ENCODE measurements around the gene RLN3. TPM values are rescaled to one million over a fixed set of nuclear protein-coding genes. Genes with fewer than 3 reads are reported as not detected.

RLN3 gene
- total RNA-seq, 1 donor from 2014 or later = not detected

- no peak for TF ChIP-seq CTCF (conservative IDR thresholded peaks at IDR 0.05)
- no peak for DNase-seq (ENCODE audit: low read depth, low spot score)
- Mint-ChIP-seq H3K4me3 (no peak overlapping the region), H3K27me3 (ENCODE audit: low read depth) (no peaks in the 10 kb centered on the region), H3K9me3 (no peaks in the 10 kb centered on the region), H3K4me1 (no peaks in the 10 kb centered on the region), H3K27ac (ENCODE audit: unreplicated experiment) (no peak overlapping the region), H3K36me3 (ENCODE audit: low read depth) (peaks cover 7% of the 10 kb centered on the region)
These were observed 38.5 kb upstream of the RLN3 start for GRCh38 chr19:13989487-13989886.

- H3K27me3 Mint-ChIP-seq (ENCODE audit: low read depth) = no peaks in the 10 kb centered on the region
- H3K9me3 Mint-ChIP-seq = no peaks in the 10 kb centered on the region
- H3K27ac Mint-ChIP-seq (ENCODE audit: unreplicated experiment) = no peak overlapping the region
- no peak overlapping the region for H3K4me3 Mint-ChIP-seq
- H3K4me1 Mint-ChIP-seq = no peaks in the 10 kb centered on the region
- TF ChIP-seq CTCF (conservative IDR thresholded peaks at IDR 0.05) = no peak
- peaks cover 7% of the 10 kb centered on the region for H3K36me3 Mint-ChIP-seq (ENCODE audit: low read depth)
- DNase-seq (ENCODE audit: low read depth, low spot score) = no peak
These were observed 37.9 kb upstream of the RLN3 start for GRCh38 chr19:13990085-13990484.

GRCh38 chr19:13992025-13992424 lies 35.9 kb upstream of the RLN3 start:
- no peak for DNase-seq (ENCODE audit: low read depth, low spot score)
- no peak for TF ChIP-seq CTCF (conservative IDR thresholded peaks at IDR 0.05)
- Mint-ChIP-seq H3K9me3 (no peaks in the 10 kb centered on the region), H3K4me1 (no peaks in the 10 kb centered on the region), H3K4me3 (no peak overlapping the region), H3K36me3 (ENCODE audit: low read depth) (peaks cover 7% of the 10 kb centered on the region), H3K27ac (ENCODE audit: unreplicated experiment) (no peak overlapping the region), H3K27me3 (ENCODE audit: low read depth) (no peaks in the 10 kb centered on the region)

- H3K9me3 Mint-ChIP-seq = peaks cover 1% of the 10 kb centered on the region
- no peak for DNase-seq (ENCODE audit: low read depth, low spot score)
These were observed 34.2 kb upstream of the RLN3 start for GRCh38 chr19:13993590-13994300.

GRCh38 chr19:13995017-13995728 lies 32.8 kb upstream of the RLN3 start:
- Mint-ChIP-seq H3K27ac (ENCODE audit: unreplicated experiment) (peak overlapping the region; percentile 27), H3K4me3 (no peak overlapping the region), H3K36me3 (ENCODE audit: low read depth) (peaks cover 11% of the 10 kb centered on the region), H3K4me1 (no peaks in the 10 kb centered on the region), H3K27me3 (ENCODE audit: low read depth) (no peaks in the 10 kb centered on the region), H3K9me3 (peaks cover 5% of the 10 kb centered on the region)
- DNase-seq (ENCODE audit: low read depth, low spot score) = no peak
- no peak for TF ChIP-seq CTCF (conservative IDR thresholded peaks at IDR 0.05)

More at GRCh38 chr19:13993590-13994300, 34.2 kb upstream of the RLN3 start:
- Mint-ChIP-seq H3K27me3 (ENCODE audit: low read depth) (no peaks in the 10 kb centered on the region), H3K4me3 (no peak overlapping the region), H3K27ac (ENCODE audit: unreplicated experiment) (no peak overlapping the region), H3K4me1 (no peaks in the 10 kb centered on the region), H3K36me3 (ENCODE audit: low read depth) (peaks cover 11% of the 10 kb centered on the region)
- TF ChIP-seq CTCF (conservative IDR thresholded peaks at IDR 0.05) = no peak

Data from neural crest cell (in vitro differentiated cells).